ENCODE measurements around the gene PTPN14. TPM values are rescaled to one million over a fixed set of nuclear protein-coding genes. Genes with fewer than 3 reads are reported as not detected.

PTPN14 gene
- total and polyA plus RNA-seq, 2 of the 8 experiments (the other 6 are each of a cell fraction or from before 2014, with no cell fraction given) = 14.4 to 93.6 TPM

DNA sequence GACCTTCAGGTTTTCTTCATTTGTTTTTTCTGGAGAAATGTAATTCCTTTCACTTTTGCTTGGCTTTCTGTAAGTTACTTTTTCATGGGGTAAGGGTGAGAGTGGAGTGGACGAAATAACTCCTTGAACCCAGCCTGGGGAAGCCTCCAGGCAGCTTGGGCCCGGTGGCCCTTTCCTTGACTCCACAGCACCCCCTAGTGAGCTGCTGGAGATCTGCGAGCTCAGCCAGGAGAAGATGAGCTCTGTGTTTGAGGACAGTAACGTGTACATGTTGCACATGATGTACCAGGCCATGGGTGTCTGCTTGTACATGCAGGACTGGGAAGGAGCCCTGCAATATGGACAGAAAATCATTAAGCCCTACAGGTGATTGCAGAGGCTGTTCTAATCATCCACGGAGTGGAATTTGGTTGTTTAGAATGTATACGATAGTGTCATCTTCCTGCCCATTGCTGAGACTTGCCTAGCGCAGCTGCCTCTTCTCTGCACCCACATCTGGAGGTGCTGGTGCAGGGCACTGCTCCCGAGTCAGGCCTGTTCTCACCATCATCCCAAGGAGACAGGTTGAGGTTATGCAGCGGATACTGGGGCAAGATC is 219.5 kb downstream of the PTPN14 start:
- Histone ChIP-seq H3K23me2 (ENCODE audit: low read depth, low read length) (no peaks in the 10 kb centered on the region), H3K79me2 (ENCODE audit: control insufficient read depth in 1 of 2, insufficient read depth in 2 of 2, low read length in 2 of 2) (no peaks in the 10 kb centered on the region), H4K20me1 (replicated peaks in 1 of 2; ENCODE audit: control insufficient read depth in 1 of 2, insufficient read depth in 2 of 2, low read length in 2 of 2) (no peaks in the 10 kb centered on the region), H3K36me3 (ENCODE audit: control insufficient read depth in 2 of 4, insufficient read depth in 4 of 4, low read length in 3 of 4) (no peaks in the 10 kb centered on the region), H3K4me3 (ENCODE audit: extremely low read depth in 1 of 4, insufficient read depth in 2 of 4, low read depth in 3 of 4, low read length in 4 of 4) (no peak overlapping the region), H3K56ac (replicated peaks; ENCODE audit: insufficient read length, low read depth, low read length) (no peak overlapping the region), H2BK15ac (ENCODE audit: low read length) (no peak overlapping the region), H3K4me2 (ENCODE audit: insufficient read depth in 1 of 2, low read depth in 2 of 2, low read length in 2 of 2) (no peak overlapping the region), H2BK12ac (ENCODE audit: low read depth, low read length) (0 out of 2 replicates have a peak overlapping the region, but pooled peaks have one; percentile 6), H4K8ac (ENCODE audit: extremely low read depth, insufficient read depth, low read length) (no peak overlapping the region), H3K27ac (ENCODE audit: low read depth, low read length) (no peak overlapping the region), H3K9ac (replicated peaks in 1 of 4; ENCODE audit: extremely low read depth in 1 of 4, low read depth in 3 of 4, low read length in 3 of 4) (no peak overlapping the region), H3K79me1 (ENCODE audit: low read depth, low read length) (no peaks in the 10 kb centered on the region), H4K5ac (ENCODE audit: insufficient read length, low read depth, low read length) (no peak overlapping the region), H3K9me3 (ENCODE audit: insufficient read depth in 2 of 2, low read depth in 1 of 2, low read length in 1 of 2) (no peaks in the 10 kb centered on the region), H2BK20ac (ENCODE audit: low read length) (no peak overlapping the region), H2BK5ac (ENCODE audit: low read depth, low read length) (no peak overlapping the region), H3K23ac (ENCODE audit: insufficient read length) (no peak overlapping the region), H4K91ac (replicated peaks; ENCODE audit: insufficient read length, low read length) (no peak overlapping the region), H3K4ac (replicated peaks; ENCODE audit: insufficient read length, low read depth, low read length) (no peak overlapping the region), H3K4me1 (replicated peaks in 1 of 4; ENCODE audit: control insufficient read depth in 3 of 4, insufficient read depth in 4 of 4, low read length in 3 of 4) (peaks cover 0 to 2% (median 0%) of the 10 kb centered on the region in 4 experiments; a peak in 3 of 7 replicates), H3K27me3 (replicated peaks in 1 of 4; ENCODE audit: control insufficient read depth in 3 of 4, extremely low read depth in 1 of 4, insufficient read depth in 3 of 4, low read length in 3 of 4) (no peaks in the 10 kb centered on the region), H3K14ac (ENCODE audit: insufficient read length) (no peak overlapping the region), H2AK5ac (ENCODE audit: low read depth, low read length) (0 out of 2 replicates have a peak overlapping the region, but pooled peaks have one; percentile 3), H2BK120ac (replicated peaks; ENCODE audit: low read depth, low read length) (no peak overlapping the region), H3K18ac (ENCODE audit: extremely low read depth, low read length) (no peak overlapping the region), H2AFZ (ENCODE audit: low read length) (no peak overlapping the region)
- 60% methylated on average over 9 of the region's 9 CpGs; no CpG with 5 or more reads in 1 of the 2 experiments for WGBS, 2 experiments (ENCODE audit: extremely low coverage in 1 of 2, insufficient coverage in 1 of 2, insufficient read length in 1 of 2, insufficient replicate concordance in 2 of 2, low coverage in 1 of 2, low lambda C conversion rate in 2 of 2, missing lambda C conversion rate in 1 of 2)
- FAIRE-seq (peak; percentile 42), DNase-seq (ENCODE audit: low read depth in 1 of 2, low spot score in 2 of 2) (peak in 1 of 2 experiments; percentile 85)
- CTCF ChIA-PET (ENCODE audit: partially characterized antibody) = interaction anchor here (0.5 to 19.1 kb wide), 90 partner anchors 8 to 1778 kb away, joined by 3 to 610 read pairs (median 6); partner anchors contain the start of genes CENPF and SMYD2
- TF ChIP-seq, protein P1, sequence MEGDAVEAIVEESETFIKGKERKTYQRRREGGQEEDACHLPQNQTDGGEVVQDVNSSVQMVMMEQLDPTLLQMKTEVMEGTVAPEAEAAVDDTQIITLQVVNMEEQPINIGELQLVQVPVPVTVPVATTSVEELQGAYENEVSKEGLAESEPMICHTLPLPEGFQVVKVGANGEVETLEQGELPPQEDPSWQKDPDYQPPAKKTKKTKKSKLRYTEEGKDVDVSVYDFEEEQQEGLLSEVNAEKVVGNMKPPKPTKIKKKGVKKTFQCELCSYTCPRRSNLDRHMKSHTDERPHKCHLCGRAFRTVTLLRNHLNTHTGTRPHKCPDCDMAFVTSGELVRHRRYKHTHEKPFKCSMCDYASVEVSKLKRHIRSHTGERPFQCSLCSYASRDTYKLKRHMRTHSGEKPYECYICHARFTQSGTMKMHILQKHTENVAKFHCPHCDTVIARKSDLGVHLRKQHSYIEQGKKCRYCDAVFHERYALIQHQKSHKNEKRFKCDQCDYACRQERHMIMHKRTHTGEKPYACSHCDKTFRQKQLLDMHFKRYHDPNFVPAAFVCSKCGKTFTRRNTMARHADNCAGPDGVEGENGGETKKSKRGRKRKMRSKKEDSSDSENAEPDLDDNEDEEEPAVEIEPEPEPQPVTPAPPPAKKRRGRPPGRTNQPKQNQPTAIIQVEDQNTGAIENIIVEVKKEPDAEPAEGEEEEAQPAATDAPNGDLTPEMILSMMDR (IDR thresholded peaks at IDR 0.05; ENCODE audit: control extremely low read depth in 1 of 3, insufficient read depth in 1 of 3, low read depth in 1 of 3, low read length in 3 of 3) = peak; percentile 88 to 97 (median 89)
- TF ChIP-seq ATF2 (IDR thresholded peaks at IDR 0.05; ENCODE audit: low read length) (no peak), POLR2A (IDR thresholded peaks at IDR 0.05; ENCODE audit: control extremely low read depth in 1 of 2, low read depth in 2 of 2, low read length in 2 of 2) (no peak), NRF1 (IDR thresholded peaks at IDR 0.05; ENCODE audit: low read depth, low read length) (no peak), RAD21 (IDR thresholded peaks at IDR 0.05 in 1 of 2, conservative IDR thresholded peaks at IDR 0.05 in 1 of 2; ENCODE audit: low read depth in 2 of 2, low read length in 2 of 2) (peak; percentile 81 to 87)
- POLR2A ChIA-PET (ENCODE audit: partially characterized antibody) = interaction anchor here (0.9 to 2.3 kb wide), 5 partner anchors 13 to 253 kb away, joined by 3 to 7 read pairs (median 5); partner anchors contain the start of gene PTPN14
